ACC112 (cell line): ENCODE data around the gene TNS1.

ENCODE experiments used
- H2AFZ ChIP-seq: fragments of 200-600 bp; sonication (generic); one replicate; pipeline ENCODE4 v1.6.0; 2017; ENCODE audit warnings: antibody characterized with exemption, low read length; ENCODE audit not compliant: unreplicated experiment
- H3K27ac ChIP-seq: fragments of 200-600 bp; sonication (generic); 2 replicates; pipeline ENCODE4 v1.5.1; 2014; ENCODE audit warnings: low read depth, mild to moderate bottlenecking, antibody characterized with exemption, low read length, moderate library complexity
- H3K27me3 ChIP-seq: fragments of 200-600 bp; sonication (generic); 2 replicates; pipeline ENCODE4 v1.6.1; 2014; ENCODE audit warnings: mild to moderate bottlenecking, antibody characterized with exemption, low read length, moderate library complexity, mixed read lengths; ENCODE audit not compliant: insufficient read depth
- H3K36me3 ChIP-seq: fragments of 200-600 bp; sonication (generic); 2 replicates; pipeline ENCODE4 v1.6.1; 2016; ENCODE audit warnings: mild to moderate bottlenecking, antibody characterized with exemption, low read length, moderate library complexity, mixed read lengths; ENCODE audit not compliant: insufficient read depth
- H3K4me1 ChIP-seq: fragments of 200-600 bp; sonication (generic); one replicate; pipeline ENCODE4 v1.6.1; 2016; ENCODE audit warnings: low read length, mixed read lengths; ENCODE audit not compliant: insufficient read depth, unreplicated experiment, control insufficient read depth
- H3K4me3 ChIP-seq: fragments of 200-600 bp; sonication (generic); 2 replicates; pipeline ENCODE4 v1.5.1; 2014; ENCODE audit warnings: mild to moderate bottlenecking, low read depth, low read length
- H3K79me2 ChIP-seq: fragments of 200-600 bp; sonication (generic); one replicate; pipeline ENCODE4 v1.6.0; 2016; ENCODE audit warnings: low read length; ENCODE audit not compliant: control insufficient read depth, unreplicated experiment, insufficient read depth

The TNS1 gene

DNA sequence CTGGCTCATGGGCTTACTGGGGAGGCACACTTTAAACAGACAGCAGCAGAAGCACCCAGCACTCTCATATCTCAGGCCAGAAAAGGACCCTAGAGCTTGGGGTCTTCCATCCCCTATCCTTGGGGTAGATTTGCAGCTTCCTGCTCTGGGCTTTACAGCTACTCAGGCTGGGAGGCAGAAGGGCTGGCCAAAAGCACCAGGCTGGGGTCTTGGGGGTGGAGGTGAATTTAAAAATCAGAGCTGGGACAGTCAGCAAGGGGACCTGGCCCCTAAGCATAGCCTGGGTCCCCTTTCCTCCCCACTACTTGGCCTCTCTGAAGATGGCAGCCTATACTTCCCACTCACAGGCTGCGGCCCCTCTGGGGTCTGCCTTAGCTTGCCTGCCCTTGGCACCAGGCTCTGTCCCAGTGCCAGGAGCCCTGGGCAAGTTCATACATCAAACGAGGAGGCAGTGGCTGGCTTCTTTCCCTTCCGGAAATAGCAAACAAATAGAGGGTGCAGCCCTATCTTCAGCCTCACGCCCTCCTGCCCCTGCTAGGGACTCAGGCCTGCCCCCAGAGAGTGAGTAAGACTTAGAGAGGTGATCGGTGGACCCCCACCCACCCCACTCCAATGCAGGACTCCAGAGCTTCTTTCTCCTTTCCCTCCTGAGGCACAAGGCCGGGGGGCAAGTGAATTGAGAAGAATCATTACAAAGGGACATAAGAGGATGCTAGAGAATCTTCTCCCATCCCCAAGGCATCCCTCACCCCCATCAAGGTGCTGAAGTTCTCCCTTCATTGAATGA lies 26.0 kb upstream of the TNS1 start:
- Histone ChIP-seq H3K79me2 (no peaks in the 10 kb centered on the region), H2AFZ (no peak overlapping the region)

DNA sequence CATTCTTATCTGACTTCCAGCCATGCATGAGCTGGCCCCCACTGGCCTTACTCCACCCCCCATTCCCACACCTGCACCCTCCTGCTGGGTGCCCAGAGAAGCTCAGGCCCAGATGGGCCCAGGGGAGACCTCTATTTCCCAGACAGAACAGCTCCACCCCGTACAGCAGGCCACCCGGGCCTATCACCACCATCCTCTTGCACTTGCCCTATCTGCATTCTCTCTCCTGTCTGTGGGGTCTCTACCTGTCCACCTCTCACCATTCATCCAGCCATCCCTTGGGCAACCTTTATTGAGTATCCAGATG lies 25.3 kb upstream of the TNS1 start:
- Histone ChIP-seq H3K79me2 (no peaks in the 10 kb centered on the region), H2AFZ (no peak overlapping the region)

More for the DNA sequence above, 26.0 kb upstream of the TNS1 start:
- Histone ChIP-seq H3K27ac (no peak overlapping the region), H3K4me3 (no peak overlapping the region), H3K4me1 (no peaks in the 10 kb centered on the region), H3K27me3 (no peaks in the 10 kb centered on the region), H3K36me3 (no peaks in the 10 kb centered on the region)

DNA sequence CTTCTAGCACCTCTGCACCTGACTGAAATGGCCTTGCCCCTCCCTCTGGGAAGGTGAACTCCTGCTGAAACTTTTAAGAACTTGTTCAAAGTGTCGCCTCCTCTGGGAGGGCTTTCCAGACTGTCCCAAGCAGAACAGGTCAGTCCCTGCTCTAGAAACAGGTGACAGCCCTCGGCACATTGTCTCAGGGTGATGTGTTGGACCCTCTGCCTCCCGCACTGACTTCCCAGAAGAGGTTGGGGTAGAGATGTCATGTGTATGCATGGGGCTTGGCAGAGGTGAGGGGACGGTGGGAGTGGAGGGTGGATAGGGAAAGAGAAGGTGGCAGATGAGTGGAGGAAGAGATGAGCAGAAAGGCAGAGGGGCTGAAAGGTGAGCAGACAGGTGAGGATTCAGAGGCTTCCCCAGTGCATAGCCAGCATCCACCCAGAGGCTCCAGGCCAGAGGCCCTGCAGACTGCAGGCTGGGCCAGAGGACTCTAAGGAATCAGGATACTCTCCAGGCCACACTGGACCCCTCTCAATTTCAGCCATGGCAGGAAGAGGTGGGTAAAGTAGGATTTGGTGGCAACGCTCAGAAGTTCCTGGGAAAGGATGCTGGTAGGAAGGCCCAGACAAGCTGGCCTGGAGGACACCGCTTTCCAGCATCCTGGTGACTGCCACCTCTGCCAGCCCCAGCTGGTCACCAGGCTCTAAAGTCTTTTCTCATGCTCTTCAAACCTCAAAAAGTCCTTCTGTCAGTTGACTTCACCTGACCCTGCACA lies 24.8 kb upstream of the TNS1 start:
- Histone ChIP-seq H3K79me2 (no peaks in the 10 kb centered on the region), H3K27ac (no peak overlapping the region), H3K4me3 (no peak overlapping the region), H3K36me3 (no peaks in the 10 kb centered on the region), H3K27me3 (no peaks in the 10 kb centered on the region), H2AFZ (no peak overlapping the region), H3K4me1 (no peaks in the 10 kb centered on the region)

More for the DNA sequence above, 25.3 kb upstream of the TNS1 start:
- Histone ChIP-seq H3K4me1 (no peaks in the 10 kb centered on the region), H3K36me3 (no peaks in the 10 kb centered on the region), H3K27me3 (no peaks in the 10 kb centered on the region), H3K4me3 (no peak overlapping the region), H3K27ac (no peak overlapping the region)

DNA sequence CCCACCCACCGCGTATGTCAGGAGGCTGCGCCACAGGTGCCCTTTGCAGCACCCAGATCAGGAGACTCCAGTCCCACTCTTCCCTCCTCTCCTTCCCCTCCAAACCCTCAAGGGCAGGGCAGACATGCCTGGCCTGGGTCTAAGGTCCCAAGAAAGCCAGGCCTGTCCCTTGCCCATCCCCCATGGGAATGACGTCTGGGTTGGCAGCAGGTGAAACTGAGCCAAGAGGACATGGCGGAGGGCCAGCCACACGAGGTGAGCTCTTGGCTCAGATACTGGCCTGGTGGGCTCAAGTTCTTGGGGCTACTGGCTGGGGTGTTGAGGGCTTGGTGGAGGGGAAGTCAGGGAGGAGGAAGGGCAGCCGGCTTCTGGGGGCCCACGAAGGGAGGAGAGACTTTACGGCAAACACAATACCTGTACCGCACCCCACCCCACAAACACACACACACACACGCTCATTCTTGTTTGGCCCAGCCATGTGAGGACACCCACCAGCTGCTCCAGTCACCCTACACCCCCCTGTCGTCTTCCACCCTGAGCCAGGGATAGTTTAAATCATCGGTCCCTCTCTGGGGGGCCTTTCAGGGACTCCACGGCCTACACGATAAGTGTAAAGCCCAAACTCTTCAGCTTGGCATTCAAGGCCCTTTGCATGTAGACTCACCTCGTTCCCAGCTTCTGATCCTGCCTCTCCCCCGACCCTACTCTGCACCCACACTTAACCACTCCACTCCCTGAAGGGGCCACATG lies 24.1 kb upstream of the TNS1 start:
- Histone ChIP-seq H3K4me1 (no peaks in the 10 kb centered on the region), H3K27me3 (no peaks in the 10 kb centered on the region), H3K4me3 (no peak overlapping the region), H2AFZ (no peak overlapping the region), H3K27ac (no peak overlapping the region), H3K36me3 (no peaks in the 10 kb centered on the region), H3K79me2 (no peaks in the 10 kb centered on the region)

DNA sequence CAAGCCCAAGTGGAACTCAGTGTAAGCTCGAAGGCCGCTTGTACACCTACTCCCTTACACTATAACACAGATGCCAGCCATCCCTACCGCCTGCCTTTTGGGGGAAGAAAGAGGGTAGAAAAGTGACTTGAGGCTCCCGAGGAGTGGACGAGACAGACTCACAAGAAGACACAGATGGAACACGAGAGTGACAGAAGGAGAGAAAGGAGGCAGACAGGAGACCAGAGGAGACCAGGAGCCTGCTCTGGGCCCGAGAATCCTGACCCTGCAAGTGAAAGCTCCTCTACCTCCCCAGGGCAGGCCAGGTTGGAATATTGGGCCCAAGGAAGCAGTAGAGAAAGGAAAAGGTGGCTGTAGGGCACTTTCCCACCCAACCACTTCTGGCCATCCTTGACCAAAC lies 23.4 kb upstream of the TNS1 start:
- no peaks in the 10 kb centered on the region for H3K4me1 ChIP-seq
- H3K79me2 ChIP-seq: no peaks in the 10 kb centered on the region
- H3K27ac ChIP-seq: no peak overlapping the region
- no peak overlapping the region for H3K4me3 ChIP-seq
- no peak overlapping the region for H2AFZ ChIP-seq
- H3K36me3 ChIP-seq: no peaks in the 10 kb centered on the region
- no peaks in the 10 kb centered on the region for H3K27me3 ChIP-seq

DNA sequence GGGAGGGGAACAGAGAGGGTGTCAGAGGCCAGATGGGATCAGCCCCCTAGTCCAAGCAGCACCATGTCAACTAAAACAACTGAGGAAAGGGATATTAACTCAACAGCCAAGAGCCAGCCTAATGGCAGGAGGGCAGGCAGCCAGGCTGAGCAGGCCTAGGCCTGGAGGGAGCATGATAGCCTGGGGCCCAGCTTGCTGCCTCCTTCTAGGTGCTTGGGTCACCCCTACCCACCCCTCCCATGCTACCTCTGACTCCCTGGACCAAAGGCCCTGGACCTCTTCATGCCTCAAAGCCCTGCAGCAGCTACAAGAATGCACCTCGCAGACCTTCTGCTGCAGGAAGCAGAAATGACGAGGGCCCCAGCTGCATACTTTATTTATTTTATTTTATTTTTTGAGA lies 22.1 kb upstream of the TNS1 start:
- Histone ChIP-seq H3K79me2 (no peaks in the 10 kb centered on the region), H3K27me3 (no peaks in the 10 kb centered on the region), H2AFZ (no peak overlapping the region), H3K36me3 (no peaks in the 10 kb centered on the region), H3K4me3 (no peak overlapping the region), H3K27ac (no peak overlapping the region), H3K4me1 (no peaks in the 10 kb centered on the region)

DNA sequence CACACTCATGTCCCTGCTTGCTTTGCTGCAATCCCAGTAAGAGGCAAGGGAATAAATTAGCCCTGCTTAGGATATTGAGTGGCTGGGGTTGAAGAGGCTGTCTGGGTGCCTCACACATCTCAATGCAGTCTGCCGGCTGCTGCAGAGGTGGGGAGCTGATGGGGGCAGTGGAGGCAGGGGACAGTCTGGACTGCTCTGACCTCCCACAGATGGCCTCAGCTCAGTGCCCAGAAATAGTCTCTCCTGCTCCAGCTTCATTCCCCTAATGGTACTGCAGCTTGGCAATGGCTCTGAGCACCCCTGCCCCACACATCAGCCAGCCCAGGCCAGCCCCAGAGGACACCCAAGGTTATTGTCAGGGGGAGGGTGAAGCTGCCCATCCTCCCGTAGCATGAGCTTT lies 21.5 kb upstream of the TNS1 start:
- Histone ChIP-seq H3K79me2 (no peaks in the 10 kb centered on the region), H3K36me3 (no peaks in the 10 kb centered on the region), H3K4me1 (no peaks in the 10 kb centered on the region), H3K27ac (no peak overlapping the region), H3K27me3 (no peaks in the 10 kb centered on the region), H3K4me3 (no peak overlapping the region), H2AFZ (no peak overlapping the region)

DNA sequence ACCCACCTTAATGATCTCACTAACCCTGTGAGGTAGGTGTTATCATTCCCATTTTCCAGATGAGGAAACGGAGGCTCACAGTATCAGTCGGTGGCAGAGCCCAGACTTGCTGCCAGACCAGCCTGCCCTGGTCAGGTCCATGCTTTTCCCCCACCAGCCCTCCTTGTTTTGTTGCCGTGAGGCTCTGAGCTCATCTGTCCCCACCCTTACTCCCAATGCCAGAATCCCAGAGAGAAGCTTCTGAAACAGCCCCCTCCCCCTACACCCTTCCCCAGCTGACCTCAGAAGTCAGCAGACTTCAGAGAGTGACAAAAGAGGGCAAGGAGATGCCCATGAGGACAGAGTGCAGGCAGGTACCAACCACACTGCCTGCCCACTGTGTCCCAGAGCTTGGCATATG lies 20.8 kb upstream of the TNS1 start:
- Histone ChIP-seq H3K27me3 (no peaks in the 10 kb centered on the region), H2AFZ (no peak overlapping the region), H3K4me3 (no peak overlapping the region), H3K27ac (no peak overlapping the region), H3K36me3 (no peaks in the 10 kb centered on the region), H3K79me2 (no peaks in the 10 kb centered on the region), H3K4me1 (no peaks in the 10 kb centered on the region)

DNA sequence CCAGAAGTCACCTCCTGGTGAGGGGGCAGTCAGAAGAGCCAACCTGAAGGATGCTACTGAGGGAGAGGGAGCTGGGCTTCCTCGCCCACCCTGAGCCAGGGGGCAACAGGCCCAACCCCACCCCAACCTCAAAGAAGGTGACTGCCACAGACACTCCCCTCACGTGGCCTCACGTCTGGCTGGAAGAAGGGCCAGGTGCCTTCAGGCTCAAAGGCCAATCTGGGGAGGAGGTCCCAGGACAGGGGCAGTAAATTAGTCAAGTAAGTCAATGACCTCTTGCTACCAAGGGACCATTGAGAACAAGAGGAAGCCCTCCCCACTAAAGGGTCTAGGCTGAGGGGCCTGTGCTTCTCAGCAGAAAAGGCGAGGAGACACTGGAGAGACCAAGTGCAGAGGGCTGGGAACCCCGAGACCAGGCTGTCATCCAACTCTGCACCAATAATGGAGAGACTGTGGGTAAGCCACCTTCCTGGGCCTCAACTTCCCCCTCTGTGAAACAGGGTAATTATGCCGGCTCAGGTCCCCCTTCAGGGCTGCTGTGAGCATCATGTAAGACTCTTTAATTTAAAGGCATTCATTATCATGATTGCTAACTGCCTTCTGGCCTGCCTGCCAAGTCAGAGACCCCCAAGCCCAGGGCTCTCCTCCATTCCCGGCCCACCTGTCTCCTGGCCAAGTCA lies 20.2 kb upstream of the TNS1 start:
- H2AFZ ChIP-seq: no peak overlapping the region
- H3K36me3 ChIP-seq: no peaks in the 10 kb centered on the region
- H3K4me3 ChIP-seq: no peak overlapping the region
- no peaks in the 10 kb centered on the region for H3K4me1 ChIP-seq
- H3K27me3 ChIP-seq: no peaks in the 10 kb centered on the region
- H3K79me2 ChIP-seq: no peaks in the 10 kb centered on the region
- H3K27ac ChIP-seq: no peak overlapping the region

DNA sequence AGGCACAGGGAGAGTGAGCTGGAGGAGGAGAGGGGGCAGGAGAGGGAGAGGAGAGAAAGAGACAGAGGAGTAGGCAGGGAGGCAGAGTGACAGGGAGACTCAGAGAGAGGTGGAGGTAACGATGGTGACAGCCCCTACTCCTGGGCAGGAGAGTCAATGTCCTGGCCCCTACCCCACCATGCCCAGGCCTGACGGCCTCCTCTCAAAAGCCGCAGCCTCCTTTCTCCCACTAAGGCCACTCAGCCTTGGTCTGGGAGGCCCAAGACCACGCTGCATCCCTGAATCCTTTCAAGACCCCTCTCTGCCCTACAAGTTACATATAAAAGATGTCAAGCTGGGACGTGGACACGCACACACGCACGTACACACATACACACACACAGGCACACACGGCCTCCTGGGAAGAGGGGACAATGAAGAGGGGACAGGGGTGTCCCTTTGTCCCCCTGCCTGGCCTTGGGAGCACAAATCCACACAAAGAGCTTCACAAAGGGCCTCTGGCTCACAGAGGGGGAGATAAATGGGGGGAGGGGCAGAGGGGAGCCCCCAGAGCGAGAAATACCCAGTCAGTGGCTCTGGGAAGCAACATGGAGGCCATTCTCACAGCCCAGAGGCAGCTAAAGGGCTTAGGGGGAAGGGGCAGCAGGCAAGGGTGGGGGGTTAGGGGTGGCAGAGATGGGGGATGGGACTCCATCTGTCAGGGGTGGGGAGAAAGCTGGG lies 19.5 kb upstream of the TNS1 start:
- no peaks in the 10 kb centered on the region for H3K27me3 ChIP-seq
- H3K36me3 ChIP-seq: no peaks in the 10 kb centered on the region
- no peaks in the 10 kb centered on the region for H3K4me1 ChIP-seq
- no peak overlapping the region for H3K27ac ChIP-seq
- H3K4me3 ChIP-seq: no peak overlapping the region
- no peaks in the 10 kb centered on the region for H3K79me2 ChIP-seq
- H2AFZ ChIP-seq: no peak overlapping the region
